ENCODE measurements around the gene COL20A1. TPM values are rescaled to one million over a fixed set of nuclear protein-coding genes. Genes with fewer than 3 reads are reported as not detected.

The COL20A1 gene
- total and polyA plus RNA-seq, 2 experiments from 2014 or later: not detected

DNA sequence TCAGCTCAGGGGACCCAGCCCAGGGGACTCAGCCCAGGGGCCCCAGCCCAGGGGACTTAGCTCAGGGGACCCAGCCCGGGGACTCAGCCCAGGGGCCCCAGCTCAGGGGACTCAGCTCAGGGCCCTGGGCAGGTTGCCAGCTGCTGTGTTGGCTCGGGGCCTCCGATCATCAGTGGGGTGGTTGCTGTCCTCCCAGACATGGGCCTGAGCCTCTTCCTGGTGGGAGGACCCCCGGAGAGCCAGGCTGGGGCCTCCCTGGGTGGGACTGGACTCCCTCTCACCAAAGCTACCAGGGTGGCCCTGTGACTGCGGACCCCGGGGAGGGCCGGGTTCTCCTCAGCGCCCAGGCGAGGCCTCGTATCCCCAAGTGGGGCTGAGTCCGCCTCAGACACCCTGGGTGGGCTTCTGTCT, 4.4 kb downstream of the COL20A1 start:
- in situ Hi-C loops (cut with MboI): no loop called here
- no peaks in the 10 kb centered on the region for H4K20me1 ChIP-seq (ENCODE audit: insufficient read depth)
- no peaks in the 10 kb centered on the region for H3F3A ChIP-seq (ENCODE audit: insufficient read depth)
- no peak overlapping the region for H3K27ac ChIP-seq
- H3K9ac ChIP-seq: no peak overlapping the region
- H2AFZ ChIP-seq: no peak overlapping the region
- no peak overlapping the region for H3K4me3 ChIP-seq
- DNase-seq: no peak
- TF ChIP-seq EZH2 (IDR thresholded peaks at IDR 0.05; ENCODE audit: insufficient read depth, poor library complexity, severe bottlenecking): no peak
- H3K9me2 ChIP-seq (ENCODE audit: insufficient read depth): no peaks in the 10 kb centered on the region
- H3K79me2 ChIP-seq (ENCODE audit: insufficient read depth): no peaks in the 10 kb centered on the region
- H3K4me1 ChIP-seq (ENCODE audit: insufficient read depth): no peaks in the 10 kb centered on the region
- no peak overlapping the region for H3K4me2 ChIP-seq (ENCODE audit: unreplicated experiment)
- H3K9me3 ChIP-seq (ENCODE audit: low read depth): no peaks in the 10 kb centered on the region
- WGBS, 2 experiments (ENCODE audit: low coverage in 1 of 2, low lambda C conversion rate in 2 of 2, missing lambda C conversion rate in 2 of 2): 60 to 62% methylated on average over 10 of the region's 11 CpGs
- peaks cover 50% of the 10 kb centered on the region for H3K27me3 ChIP-seq (replicated peaks; ENCODE audit: insufficient read depth)
- H3K36me3 ChIP-seq (ENCODE audit: low read depth): no peaks in the 10 kb centered on the region

DNA sequence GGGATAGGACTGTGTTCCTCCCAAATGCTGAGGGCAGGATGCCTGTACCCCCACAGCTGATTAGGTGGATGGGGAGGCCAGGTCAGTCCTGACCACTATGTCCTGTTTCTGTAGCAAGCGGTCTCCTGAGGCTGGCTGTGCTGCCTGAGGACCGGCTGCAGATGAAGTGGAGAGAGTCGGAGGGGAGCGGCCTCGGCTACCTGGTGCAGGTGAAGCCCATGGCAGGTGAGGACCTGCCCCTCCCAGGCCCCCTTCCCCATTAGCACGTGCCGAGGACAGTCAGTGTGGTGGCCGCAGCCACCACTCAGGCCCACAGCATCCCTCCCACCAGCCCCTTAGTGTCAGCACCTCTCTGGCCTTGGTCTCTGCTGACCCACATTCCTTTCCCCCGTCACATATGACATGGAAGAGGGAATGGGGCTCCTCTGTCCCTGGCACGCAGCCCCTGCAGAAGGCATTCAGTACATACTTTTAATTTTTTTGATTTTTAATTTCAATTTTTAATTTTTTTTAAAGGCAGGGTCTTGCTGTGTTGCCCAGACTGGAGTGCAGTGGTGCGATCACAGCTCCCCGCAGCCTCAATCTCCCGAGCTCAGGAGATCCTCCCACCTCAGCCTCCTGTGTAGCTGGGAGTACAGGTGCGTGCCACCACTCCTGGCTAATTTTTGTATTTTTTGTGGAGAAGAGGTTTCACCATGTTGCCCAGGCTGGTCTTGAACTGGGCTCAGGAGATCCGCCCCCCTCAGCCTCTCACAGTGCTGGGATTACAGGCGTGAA, 5.0 kb downstream of the COL20A1 start:
- no peak overlapping the region for H3K4me3 ChIP-seq
- H3K9me3 ChIP-seq (ENCODE audit: low read depth): no peaks in the 10 kb centered on the region
- H4K20me1 ChIP-seq (ENCODE audit: insufficient read depth): no peaks in the 10 kb centered on the region
- H3K4me2 ChIP-seq (ENCODE audit: unreplicated experiment): no peak overlapping the region
- no peaks in the 10 kb centered on the region for H3K79me2 ChIP-seq (ENCODE audit: insufficient read depth)
- in situ Hi-C loops (cut with MboI): no loop called here
- H3K9ac ChIP-seq: no peak overlapping the region
- no peaks in the 10 kb centered on the region for H3K4me1 ChIP-seq (ENCODE audit: insufficient read depth)
- no peak overlapping the region for H3K27ac ChIP-seq
- H3F3A ChIP-seq (ENCODE audit: insufficient read depth): 0 out of 2 replicates have a peak, but pooled peaks cover 3% of the 10 kb centered on the region
- WGBS, 2 experiments (ENCODE audit: low coverage in 1 of 2, low lambda C conversion rate in 2 of 2, missing lambda C conversion rate in 2 of 2): 48 to 55% methylated on average over 16 of the region's 16 CpGs
- H3K36me3 ChIP-seq (ENCODE audit: low read depth): no peaks in the 10 kb centered on the region
- H3K27me3 ChIP-seq (replicated peaks; ENCODE audit: insufficient read depth): peaks cover 50% of the 10 kb centered on the region
- no peak overlapping the region for H2AFZ ChIP-seq
- H3K9me2 ChIP-seq (ENCODE audit: insufficient read depth): no peaks in the 10 kb centered on the region
- TF ChIP-seq EZH2phosphoT487 (IDR thresholded peaks at IDR 0.05; ENCODE audit: insufficient read depth, low read depth) (no peak), EZH2 (IDR thresholded peaks at IDR 0.05; ENCODE audit: insufficient read depth, poor library complexity, severe bottlenecking) (no peak)
- DNase-seq: no peak

DNA sequence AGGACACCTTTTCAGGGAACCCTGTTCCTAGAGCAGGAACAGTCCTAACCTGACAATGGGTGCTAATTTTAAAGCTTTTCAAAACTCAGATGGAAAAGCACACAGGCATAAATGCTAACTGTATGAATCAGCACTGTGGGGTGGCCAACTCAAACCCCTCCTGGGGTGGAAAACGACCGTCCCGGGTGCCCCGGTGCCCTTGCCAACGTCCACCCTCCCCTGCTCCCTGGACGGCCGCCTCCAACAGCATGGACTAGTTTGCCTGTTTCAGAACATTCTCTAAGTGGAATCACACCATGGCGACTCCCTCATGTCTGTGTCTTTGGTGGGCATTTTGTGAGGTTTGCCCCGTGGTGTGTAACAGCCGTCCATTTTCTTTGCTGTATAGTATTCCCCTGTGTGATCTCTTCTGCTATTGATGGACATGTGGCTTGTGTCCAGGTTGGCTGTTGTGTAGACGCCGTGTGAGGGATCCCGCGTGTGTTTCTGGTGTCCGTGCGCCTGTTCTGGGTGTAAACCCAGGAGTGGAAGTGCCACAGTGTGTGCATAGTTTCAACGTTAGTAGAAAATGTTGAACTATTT, 5.8 kb downstream of the COL20A1 start:
- peaks cover 50% of the 10 kb centered on the region for H3K27me3 ChIP-seq (replicated peaks; ENCODE audit: insufficient read depth)
- no peaks in the 10 kb centered on the region for H3K79me2 ChIP-seq (ENCODE audit: insufficient read depth)
- WGBS, 2 experiments (ENCODE audit: low coverage in 1 of 2, low lambda C conversion rate in 2 of 2, missing lambda C conversion rate in 2 of 2): 65 to 67% methylated on average over 17 of the region's 17 CpGs
- H3F3A ChIP-seq (ENCODE audit: insufficient read depth): 0 out of 2 replicates have a peak, but pooled peaks cover 3% of the 10 kb centered on the region
- no peaks in the 10 kb centered on the region for H3K36me3 ChIP-seq (ENCODE audit: low read depth)
- H4K20me1 ChIP-seq (ENCODE audit: insufficient read depth): no peaks in the 10 kb centered on the region
- H3K4me3 ChIP-seq: no peak overlapping the region
- no peaks in the 10 kb centered on the region for H3K9me2 ChIP-seq (ENCODE audit: insufficient read depth)
- no peak overlapping the region for H3K27ac ChIP-seq
- no peak overlapping the region for H3K4me2 ChIP-seq (ENCODE audit: unreplicated experiment)
- H3K9me3 ChIP-seq (ENCODE audit: low read depth): no peaks in the 10 kb centered on the region
- TF ChIP-seq EZH2 (IDR thresholded peaks at IDR 0.05; ENCODE audit: insufficient read depth, poor library complexity, severe bottlenecking) (no peak), EZH2phosphoT487 (IDR thresholded peaks at IDR 0.05; ENCODE audit: insufficient read depth, low read depth) (no peak)
- no peaks in the 10 kb centered on the region for H3K4me1 ChIP-seq (ENCODE audit: insufficient read depth)
- in situ Hi-C loops (cut with MboI): no loop called here
- H2AFZ ChIP-seq: no peak overlapping the region
- H3K9ac ChIP-seq: no peak overlapping the region
- DNase-seq: no peak

DNA sequence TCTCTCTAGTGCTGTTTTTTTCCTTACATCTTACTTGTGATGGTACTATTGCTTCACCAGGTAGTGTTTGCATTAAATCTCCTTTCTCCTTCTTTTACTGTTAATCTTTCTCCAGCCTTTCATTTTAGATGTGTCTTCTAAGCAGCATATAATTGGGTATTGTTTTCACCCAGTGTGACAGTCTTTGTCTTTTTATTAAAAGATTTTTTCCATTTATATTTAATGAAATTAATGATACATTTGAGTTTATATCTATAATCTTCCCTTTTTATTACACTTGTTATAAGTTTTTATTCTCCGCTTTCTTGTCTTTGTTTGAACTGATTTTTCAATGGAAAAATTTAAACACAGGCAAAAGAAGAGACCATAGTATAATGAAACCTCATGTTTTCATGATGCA, 8.7 kb downstream of the COL20A1 start:
- H3K4me2 ChIP-seq (ENCODE audit: unreplicated experiment): no peak overlapping the region
- H2AFZ ChIP-seq: no peak overlapping the region
- no peaks in the 10 kb centered on the region for H4K20me1 ChIP-seq (ENCODE audit: insufficient read depth)
- H3K9ac ChIP-seq: no peak overlapping the region
- WGBS, 2 experiments (ENCODE audit: low coverage in 1 of 2, low lambda C conversion rate in 2 of 2, missing lambda C conversion rate in 2 of 2): 94 to 96% methylated on average over 1 of the region's 1 CpG
- H3K79me2 ChIP-seq (ENCODE audit: insufficient read depth): no peaks in the 10 kb centered on the region
- H3K9me2 ChIP-seq (ENCODE audit: insufficient read depth): no peaks in the 10 kb centered on the region
- DNase-seq: no peak
- no peak overlapping the region for H3K27ac ChIP-seq
- H3K27me3 ChIP-seq (replicated peaks; ENCODE audit: insufficient read depth): peaks cover 29% of the 10 kb centered on the region
- TF ChIP-seq EZH2 (IDR thresholded peaks at IDR 0.05; ENCODE audit: insufficient read depth, poor library complexity, severe bottlenecking) (no peak), EZH2phosphoT487 (IDR thresholded peaks at IDR 0.05; ENCODE audit: insufficient read depth, low read depth) (no peak)
- H3K36me3 ChIP-seq (ENCODE audit: low read depth): no peaks in the 10 kb centered on the region
- 0 out of 2 replicates have a peak, but pooled peaks cover 3% of the 10 kb centered on the region for H3F3A ChIP-seq (ENCODE audit: insufficient read depth)
- in situ Hi-C loops (cut with MboI): no loop called here
- no peaks in the 10 kb centered on the region for H3K4me1 ChIP-seq (ENCODE audit: insufficient read depth)
- no peak overlapping the region for H3K4me3 ChIP-seq
- no peaks in the 10 kb centered on the region for H3K9me3 ChIP-seq (ENCODE audit: low read depth)
